Epithelial cell of prostate (primary cell): ENCODE results near the gene CAMP.
A peak's percentile ranks its signal among the peaks of the same experiment; 100 is the strongest.
"Not testable (repeated sequence)": the region's sequence is repeated elsewhere in the genome, so short reads cannot be mapped to it uniquely, and the experiment has no call there.

Experiments
- DNase-seq: peaks from one replicate; pipeline ENCODE4 v3.0.0-alpha.2; 2011; ENCODE audit warnings: low read depth, low spot score
- H3K27ac ChIP-seq: fragments of 450-650 bp; 2 replicates; pipeline ENCODE4 v1.5.1; 2017; ENCODE audit warnings: mild to moderate bottlenecking

Gene CAMP

DNA sequence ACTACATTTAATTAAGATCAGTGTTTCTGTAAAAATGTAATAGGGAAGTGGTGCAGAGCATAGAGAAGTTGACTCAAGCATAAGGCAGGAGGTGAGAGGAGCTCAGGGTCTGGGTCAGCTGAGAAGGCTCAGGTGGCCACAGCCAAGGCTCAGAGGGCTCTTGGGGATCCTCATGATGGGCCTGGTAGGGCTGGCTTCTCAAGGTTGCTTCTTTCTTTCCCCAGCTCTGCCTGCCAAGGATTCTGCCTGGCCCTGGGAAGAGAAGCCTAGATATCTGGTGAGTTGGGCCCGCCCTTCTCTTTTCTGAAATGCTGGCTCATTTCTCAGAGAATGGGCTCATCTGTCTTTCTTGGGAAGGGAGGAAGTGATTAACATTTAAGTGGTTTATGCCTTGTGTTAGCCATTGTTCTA, 24.1 kb downstream of the CAMP start:
- DNase-seq, result no peak
- H3K27ac ChIP-seq, result peak overlapping the region; percentile 65

DNA sequence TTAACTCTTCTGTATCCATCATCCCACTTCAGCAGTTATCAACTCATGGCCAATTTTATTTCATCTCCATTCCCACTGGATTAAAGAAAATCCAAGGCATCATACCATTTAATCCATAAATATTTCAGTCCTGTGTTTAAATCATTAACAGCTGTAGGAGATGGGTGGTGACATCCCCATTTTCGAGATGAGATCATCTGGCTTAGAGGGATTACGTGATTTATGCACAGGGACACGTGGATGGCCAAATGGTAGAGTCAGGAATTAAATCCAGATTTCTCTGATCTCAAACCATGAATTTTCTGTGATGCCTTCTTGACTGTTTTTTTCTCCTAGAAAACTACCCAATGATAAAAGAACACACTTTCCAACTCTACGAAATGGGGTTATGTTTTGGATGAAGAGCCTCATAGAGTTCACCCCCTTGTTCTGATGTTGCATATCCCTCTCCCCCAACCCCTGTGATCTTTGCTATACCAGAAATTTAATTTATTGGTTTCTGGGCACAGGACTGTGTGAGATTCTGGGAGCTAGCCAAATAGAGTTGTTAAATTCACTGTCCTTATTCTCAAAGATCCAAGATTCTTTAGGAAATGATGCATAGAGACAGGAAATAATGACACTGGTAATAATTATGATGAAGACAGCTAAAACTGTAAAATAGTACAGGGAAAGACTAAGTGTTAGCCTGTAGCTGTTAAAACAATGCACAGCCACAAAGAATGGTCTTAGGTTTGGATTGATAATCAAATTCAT, 25.0 kb downstream of the CAMP start:
- H3K27ac ChIP-seq, result peak overlapping the region; percentile 65
- no peak for DNase-seq

DNA sequence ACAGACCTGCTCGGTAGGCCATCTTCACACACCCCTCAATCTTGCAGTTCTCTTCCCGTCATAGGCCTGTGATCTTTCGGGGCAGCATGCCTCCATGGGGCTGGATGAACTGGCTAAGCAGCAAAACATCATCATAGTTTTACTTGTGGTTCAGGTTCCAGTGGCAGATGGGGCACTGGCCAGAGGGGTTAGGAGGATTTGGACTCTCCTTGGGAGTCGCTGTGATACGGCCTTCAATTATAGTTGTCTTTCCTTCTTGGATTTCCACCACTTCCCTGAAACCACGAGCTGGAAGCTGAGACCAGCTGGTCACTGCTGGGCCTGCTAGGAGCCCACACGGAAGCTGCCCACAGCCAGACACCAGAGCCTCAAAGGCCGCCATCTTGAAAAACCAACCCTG, 33.3 kb downstream of the CAMP start:
- no peak for DNase-seq
- no peak overlapping the region for H3K27ac ChIP-seq

DNA sequence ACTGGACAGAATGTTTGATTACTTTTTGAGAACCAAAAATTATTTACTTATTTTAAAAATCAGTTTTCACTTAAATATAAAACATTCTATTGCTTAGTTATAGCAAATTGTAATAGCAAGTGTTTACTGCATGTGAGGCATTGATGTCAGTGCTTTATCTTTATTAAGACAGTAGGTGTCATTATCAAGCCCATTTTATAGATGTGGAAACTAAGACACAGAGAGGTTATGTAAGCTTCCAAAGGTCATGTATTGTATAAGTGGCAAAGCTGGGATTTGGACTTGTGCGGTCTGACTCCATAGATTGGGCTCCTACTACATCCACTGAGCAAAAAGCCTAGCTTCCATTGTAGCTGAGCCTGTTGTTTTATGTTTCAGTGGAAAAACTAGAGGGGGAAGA, 35.2 kb downstream of the CAMP start:
- no peak for DNase-seq

GRCh38 chr3:48267782-48268181, 44.5 kb downstream of the CAMP start:
- peak overlapping the region; percentile 99 for H3K27ac ChIP-seq

More for the DNA sequence above, 35.2 kb downstream of the CAMP start:
- H3K27ac ChIP-seq, result no peak overlapping the region

DNA sequence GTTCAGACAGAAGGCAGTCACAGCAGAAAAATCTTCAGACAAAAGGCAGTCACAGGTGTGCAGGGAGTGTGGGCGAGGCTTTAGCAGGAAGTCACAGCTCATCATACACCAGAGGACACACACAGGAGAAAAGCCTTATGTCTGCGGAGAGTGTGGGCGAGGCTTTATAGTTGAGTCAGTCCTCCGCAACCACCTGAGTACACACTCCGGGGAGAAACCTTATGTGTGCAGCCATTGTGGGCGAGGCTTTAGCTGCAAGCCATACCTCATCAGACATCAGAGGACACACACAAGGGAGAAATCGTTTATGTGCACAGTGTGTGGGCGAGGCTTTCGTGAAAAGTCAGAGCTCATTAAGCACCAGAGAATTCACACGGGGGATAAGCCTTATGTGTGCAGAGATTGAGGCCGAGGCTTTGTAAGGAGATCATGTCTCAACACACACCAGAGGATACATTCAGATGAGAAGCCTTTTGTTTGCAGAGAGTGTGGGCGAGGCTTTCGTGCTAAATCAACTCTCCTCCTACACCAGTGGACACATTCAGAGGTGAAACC, 45.2 kb downstream of the CAMP start:
- peak overlapping the region; percentile 99 for H3K27ac ChIP-seq
- DNase-seq, result peak; percentile 98

More at GRCh38 chr3:48267782-48268181, 44.5 kb downstream of the CAMP start:
- no peak for DNase-seq

GRCh38 chr3:48268936-48269561, 45.8 kb downstream of the CAMP start:
- peak overlapping the region; percentile 99 for H3K27ac ChIP-seq
- DNase-seq, result peak; percentile 55

- no peak for DNase-seq
- peak overlapping the region; percentile 99 for H3K27ac ChIP-seq
These were observed 46.3 kb downstream of the CAMP start for GRCh38 chr3:48269592-48269991.

DNA sequence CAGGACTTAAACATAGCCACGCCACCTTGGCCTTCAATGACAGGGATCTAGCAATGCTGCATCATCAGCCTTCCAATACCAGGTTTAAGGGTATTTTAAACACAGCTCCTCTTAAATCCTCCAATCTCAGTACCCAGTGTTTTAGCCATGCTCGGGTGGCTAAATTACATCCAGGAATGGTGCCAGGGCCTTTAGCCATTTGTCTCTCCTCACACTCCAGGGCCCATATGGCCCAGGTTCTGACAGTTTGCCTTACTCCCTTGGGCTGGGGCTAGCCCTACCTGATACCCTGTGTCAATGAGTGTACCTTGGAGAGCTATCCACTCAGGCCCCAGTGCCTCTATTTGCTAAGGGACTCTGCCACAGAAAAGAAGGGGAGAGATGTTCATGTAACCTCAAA, 47.0 kb downstream of the CAMP start:
- H3K27ac ChIP-seq, result peak overlapping the region; percentile 99
- no peak for DNase-seq

- H3K27ac ChIP-seq, DNase-seq: not testable (repeated sequence)
These were observed 47.9 kb downstream of the CAMP start for GRCh38 chr3:48271223-48271622.

- no peak overlapping the region for H3K27ac ChIP-seq
- no peak for DNase-seq
These were observed 48.6 kb downstream of the CAMP start for GRCh38 chr3:48271763-48272498.

DNA sequence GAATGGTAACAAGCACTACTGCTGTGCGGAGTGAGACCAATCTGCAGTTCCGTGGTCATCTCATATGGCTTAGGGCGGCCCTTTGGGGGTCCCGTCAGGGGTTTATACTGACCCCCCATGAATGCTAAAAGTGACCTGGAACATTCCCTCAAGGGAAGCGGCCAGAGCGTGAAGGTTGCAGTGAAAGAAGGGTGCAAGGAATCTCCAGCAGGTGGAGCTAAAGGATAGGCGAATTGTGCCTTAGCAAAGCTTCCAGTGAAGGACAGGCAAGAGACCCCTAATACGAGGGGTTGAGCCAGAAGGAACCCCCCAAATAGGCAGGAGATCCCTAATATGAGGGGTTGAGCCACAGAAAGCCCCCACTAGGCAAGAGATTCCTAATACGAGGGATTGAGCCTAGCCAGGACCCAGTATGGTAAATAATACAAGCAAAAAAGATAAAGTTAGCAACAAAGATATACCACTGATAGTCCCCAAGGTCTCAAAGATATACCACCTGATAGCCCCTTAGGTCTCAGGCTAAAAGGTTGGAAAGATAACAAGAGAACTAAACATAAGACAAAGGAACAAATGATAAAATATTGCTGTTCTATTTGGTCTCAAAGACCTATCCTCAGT, 50.4 kb downstream of the CAMP start:
- no peak for DNase-seq
- no peak overlapping the region for H3K27ac ChIP-seq

- DNase-seq, result no peak
- H3K27ac ChIP-seq, result no peak overlapping the region
These were observed 51.2 kb downstream of the CAMP start for GRCh38 chr3:48274452-48274851.
